Fibroblast of lung (primary cell): ENCODE measurements around the gene SLX4.
"Not testable (repeated sequence)": the region's sequence is repeated elsewhere in the genome, so short reads cannot be mapped to it uniquely, and the experiment has no call there.

Experiments used
- EZH2 ChIP-seq: IDR thresholded peaks from 2 replicates; pipeline ENCODE4 v1.5.1; 2012; ENCODE audit warnings: low read length, control low read depth, mild to moderate bottlenecking; ENCODE audit errors: missing control alignments
- TF ChIP-seq, protein P1 (sequence below), 2 donors: IDR thresholded peaks in 1 of 2; conservative IDR thresholded peaks in 1 of 2; 1 replicate in 1 of 2; 2 replicates in 1 of 2; pipeline ENCODE4 v1.5.1; 2011 to 2012; ENCODE audit warnings: low read length in 2 of 2, control low read depth in 1 of 2, inconsistent platforms in 1 of 2, low read depth in 1 of 2, mild to moderate bottlenecking in 1 of 2

GRCh38 chr16:3656160-3656490, 44.7 kb upstream of the SLX4 start:
- TF ChIP-seq, protein P1, sequence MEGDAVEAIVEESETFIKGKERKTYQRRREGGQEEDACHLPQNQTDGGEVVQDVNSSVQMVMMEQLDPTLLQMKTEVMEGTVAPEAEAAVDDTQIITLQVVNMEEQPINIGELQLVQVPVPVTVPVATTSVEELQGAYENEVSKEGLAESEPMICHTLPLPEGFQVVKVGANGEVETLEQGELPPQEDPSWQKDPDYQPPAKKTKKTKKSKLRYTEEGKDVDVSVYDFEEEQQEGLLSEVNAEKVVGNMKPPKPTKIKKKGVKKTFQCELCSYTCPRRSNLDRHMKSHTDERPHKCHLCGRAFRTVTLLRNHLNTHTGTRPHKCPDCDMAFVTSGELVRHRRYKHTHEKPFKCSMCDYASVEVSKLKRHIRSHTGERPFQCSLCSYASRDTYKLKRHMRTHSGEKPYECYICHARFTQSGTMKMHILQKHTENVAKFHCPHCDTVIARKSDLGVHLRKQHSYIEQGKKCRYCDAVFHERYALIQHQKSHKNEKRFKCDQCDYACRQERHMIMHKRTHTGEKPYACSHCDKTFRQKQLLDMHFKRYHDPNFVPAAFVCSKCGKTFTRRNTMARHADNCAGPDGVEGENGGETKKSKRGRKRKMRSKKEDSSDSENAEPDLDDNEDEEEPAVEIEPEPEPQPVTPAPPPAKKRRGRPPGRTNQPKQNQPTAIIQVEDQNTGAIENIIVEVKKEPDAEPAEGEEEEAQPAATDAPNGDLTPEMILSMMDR (conservative IDR thresholded peaks at IDR 0.05 in 1 of 2, IDR thresholded peaks at IDR 0.05 in 1 of 2; ENCODE audit: low read depth in 1 of 2, low read length in 2 of 2): not testable (repeated sequence)
- not testable (repeated sequence) for TF ChIP-seq EZH2
